ENCODE data around the gene GSAP.

Gene GSAP

DNA sequence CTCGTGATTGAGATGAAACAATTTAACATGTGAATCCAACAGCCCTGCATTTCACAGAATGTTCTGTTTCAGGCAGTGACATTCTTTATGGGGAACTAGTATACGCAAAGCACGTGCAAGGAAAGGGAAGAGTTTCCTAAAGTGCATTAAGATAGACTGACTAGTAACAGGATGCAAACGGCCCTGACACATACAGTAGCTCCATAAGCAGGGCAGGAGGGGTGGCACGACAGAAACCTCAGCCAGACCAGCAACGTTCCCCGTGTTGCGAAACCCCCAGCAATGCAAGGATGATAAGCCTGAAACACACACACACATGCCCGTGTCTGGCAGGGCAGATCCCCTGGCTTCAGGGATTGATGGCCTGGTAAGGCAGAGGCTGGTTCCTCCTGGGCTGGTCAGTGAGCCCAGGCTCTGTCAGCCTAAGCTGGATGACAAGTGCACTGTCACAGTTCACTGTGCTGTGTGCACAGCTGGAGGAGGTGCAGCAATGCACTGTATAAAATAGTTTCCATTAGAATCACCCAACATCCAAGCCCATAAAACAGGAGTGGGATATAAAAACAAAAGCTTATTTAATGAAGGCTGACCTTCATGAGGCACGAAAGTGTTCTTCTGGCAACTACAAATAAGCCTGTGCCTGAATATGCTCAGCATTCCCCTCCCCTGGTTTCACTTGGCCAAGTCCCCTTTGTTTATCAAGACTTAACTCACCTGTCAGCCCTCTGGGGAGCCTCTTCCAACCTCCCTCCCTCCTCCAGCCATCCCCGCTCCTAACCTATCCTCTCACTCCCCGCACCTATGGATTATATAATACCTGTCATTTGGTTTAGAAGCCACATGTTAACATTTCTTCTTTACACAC is 88.8 kb downstream of the GSAP start:
- DNase-seq (ENCODE audit: low read depth), result no peak

DNA sequence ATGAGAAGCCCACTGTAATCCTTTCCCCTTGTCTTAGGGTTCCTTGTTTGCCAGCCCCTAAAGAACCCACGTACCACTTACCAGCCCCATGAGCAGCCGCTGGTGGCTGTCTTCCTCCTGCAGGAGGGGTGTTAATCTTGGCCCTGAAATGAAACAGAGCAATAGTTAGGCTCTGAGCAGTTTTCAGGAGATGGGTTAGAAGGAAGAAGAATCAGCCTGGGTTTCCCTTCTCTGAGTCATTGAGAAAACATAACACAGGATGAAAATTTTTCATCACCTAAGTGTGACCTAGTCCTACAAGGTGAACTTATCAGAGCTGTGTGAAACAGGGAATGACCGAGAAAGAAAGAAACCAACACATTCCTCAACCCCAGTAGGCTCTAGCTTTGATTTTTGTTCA is 90.0 kb downstream of the GSAP start:
- DNase-seq (ENCODE audit: low read depth), result no peak

DNA sequence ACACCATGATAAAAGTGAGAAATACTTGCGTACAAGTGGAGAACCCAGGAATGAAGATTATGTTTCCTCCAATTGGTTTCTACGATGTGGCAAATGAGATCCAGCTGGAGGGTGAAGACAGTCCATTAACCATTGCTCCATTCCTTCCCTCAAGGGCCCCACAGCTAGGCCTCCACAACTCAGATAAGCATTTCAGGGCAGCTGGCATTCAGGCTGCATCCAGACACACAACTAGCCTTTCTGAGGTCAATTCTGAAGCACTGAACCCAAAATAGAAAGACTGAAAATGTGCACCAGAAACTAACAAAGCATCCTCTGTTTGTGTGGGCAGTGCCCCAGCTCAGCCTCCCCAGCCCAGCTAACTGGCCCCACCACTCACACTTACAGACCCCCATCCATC is 94.8 kb downstream of the GSAP start:
- no peak for DNase-seq (ENCODE audit: low read depth)

DNA sequence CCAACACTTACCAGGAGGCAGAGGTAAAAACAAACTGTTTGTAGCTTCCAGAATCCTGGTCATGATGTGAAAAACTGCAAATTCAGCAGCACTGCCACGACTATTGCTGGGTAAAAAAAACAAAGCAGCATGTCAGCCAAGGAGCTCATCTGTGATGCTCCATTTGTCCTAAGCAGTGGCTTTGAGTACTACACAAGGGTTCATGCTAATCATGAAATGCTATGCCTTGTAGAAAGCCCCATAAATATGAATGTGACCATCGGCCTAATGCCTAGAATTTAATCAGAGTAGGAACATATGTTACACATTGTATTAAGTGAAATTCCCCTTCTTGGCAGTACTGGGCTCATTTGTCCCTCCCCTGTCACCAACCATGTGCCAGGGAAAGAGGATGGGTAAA is 95.4 kb downstream of the GSAP start:
- DNase-seq (ENCODE audit: low read depth), result no peak

DNA sequence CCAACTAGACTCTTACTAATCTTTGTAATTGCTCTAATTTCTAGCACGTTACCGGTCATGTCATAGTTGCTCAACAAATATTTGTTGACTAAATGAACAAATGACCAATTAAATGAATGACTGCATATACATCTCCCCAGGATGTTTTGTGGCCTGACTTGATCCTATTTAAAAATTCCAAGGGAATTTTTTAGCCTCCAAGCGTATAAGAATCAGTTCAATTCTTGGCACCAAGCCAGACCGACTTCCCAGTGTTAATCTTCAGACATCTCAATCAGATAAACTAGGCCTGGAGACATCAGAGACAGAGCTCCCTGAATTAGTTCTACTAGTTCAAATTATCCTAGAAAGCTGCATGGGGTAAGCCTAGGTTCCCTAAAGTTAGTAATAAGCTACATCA is 96.0 kb downstream of the GSAP start:
- no peak for DNase-seq (ENCODE audit: low read depth)

DNA sequence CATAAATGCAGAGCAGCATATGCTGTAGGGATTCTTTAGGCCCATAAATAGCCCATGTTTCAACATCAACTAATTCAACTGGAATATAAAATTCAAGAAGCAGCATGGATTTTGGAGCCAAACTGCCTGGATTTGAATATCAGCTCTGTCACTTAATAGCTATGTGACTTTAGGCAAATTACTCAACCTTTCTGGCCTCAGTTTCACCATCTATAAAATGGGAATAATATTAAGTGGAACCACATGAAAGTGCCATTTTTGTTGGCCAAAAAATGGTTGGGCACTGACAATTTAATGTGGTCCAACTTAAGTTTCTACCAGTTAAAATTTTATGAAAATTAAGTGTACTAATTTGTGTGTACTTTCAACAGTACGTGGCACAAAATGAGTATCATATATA is 98.1 kb downstream of the GSAP start:
- no peak for DNase-seq (ENCODE audit: low read depth)

DNA sequence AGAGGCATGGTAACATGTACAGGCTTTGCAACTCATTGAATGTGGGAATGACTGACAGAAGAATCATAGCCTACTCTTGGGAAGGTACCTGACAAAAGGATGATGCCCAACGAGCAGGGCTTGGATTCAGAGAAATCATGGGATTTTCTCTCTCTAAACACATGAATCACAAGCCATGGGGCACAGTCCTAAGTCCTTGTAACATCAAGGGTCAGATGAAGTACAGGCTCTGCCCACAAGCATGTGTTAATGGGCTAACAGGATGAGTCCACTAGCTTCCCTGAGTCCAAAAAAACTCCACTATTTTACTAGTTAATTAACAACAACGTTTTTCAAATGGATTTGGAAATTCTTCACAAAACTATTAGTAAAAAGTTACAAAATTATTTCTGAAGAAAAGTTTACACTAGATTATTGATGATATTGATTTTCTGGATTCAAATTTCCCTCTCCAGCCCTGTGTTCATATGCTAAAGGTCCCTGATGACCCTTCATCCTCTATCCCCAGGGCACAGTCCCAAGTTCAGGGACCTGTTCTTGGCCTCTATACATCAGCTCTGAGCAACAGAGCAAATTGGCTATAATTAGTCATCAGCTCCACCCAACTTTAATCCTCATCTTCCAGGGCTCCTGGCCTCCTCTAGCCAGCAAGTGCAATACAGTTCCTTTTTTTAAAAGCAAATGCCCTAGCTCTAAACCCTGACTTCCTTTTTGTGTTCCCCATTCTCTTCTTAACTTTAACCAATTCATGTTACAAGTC is 99.8 kb downstream of the GSAP start:
- DNase-seq (ENCODE audit: low read depth), result no peak

DNA sequence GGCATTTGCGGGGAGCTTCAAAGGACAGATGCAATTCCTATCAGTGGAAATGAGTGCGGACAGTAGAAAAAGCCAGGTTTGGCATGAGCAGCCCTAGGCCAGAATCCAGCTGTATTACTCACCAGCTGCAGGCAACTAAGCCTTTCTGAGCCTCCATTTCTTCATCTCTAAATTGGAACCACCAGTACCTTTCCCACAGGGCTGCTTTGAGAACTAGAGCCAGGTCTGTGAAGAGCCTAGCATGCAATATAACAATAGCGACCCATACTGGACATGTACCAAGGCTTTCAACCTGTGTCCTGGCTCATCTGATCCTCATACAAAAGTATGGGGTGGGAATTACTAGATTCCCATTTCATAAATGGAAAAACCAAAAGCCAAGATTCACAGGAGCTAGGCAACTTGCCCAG is 101.0 kb downstream of the GSAP start:
- DNase-seq (ENCODE audit: low read depth), result no peak

DNA sequence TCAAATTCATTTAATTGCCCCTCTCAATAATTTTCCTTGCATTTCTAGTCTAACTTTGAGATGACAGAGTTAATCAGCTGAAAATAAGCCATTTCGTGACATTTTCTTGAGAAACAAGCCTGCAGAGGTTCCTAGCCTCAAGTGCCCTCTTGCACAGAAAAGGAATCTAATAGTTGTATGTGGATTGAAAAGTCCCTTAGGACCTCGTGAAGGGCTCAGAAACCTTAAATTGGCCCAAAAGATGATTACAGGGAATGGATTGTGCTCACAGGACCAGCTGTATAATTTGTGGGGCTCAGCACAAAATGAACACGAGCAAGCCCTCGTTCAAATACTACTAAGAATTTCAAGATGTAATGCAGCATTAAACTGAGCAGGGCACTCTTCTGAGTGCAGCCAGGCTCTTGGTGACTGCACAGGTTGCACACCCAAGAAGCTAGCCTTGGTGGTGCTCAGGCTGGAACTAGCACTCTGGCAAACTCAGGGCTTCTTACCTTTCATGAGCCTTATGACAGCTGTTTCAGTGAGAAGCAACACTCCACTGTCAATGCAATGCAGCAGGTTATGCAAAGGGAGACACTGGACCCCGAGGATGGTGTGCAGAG is 102.2 kb downstream of the GSAP start:
- no peak for DNase-seq (ENCODE audit: low read depth)

DNA sequence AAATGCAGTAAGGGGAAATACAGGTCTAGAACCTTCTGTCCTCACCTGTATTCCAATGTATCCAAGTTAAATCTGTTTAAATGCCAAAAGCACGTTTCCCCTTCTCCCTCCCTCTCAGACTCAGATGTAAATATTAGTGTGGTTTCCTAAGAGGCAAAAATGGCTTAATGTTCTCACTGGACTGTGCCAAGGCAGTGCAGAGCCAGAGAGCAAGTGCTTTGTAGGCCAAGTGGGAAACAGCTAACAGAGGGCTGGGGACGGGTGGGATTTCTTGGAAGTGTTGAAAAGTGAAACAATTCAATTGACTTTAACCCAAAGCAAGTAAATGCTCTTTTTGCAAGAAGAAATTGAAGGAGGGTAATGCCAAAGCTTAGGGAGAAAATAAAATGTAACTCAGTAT is 103.1 kb downstream of the GSAP start:
- DNase-seq (ENCODE audit: low read depth), result no peak

DNA sequence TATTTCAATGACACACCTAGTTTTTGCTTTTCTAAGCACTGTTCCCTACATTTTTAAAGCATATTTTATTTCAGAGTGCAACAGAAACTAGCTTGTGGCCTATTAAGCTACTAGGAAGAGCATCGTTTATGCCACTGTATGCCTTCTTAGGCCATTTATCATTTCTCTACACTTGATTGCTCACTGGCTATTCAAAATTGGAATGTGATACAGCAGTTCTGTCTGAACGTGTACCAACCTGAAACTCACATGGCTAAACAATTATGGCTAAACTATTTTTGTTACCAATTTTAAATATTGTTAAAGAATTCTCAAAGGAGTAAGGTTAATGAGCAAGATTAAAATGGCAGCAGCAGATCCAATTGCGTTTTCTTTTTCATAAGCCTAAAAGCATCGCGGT is 105.2 kb downstream of the GSAP start:
- DNase-seq (ENCODE audit: low read depth), result no peak

DNA sequence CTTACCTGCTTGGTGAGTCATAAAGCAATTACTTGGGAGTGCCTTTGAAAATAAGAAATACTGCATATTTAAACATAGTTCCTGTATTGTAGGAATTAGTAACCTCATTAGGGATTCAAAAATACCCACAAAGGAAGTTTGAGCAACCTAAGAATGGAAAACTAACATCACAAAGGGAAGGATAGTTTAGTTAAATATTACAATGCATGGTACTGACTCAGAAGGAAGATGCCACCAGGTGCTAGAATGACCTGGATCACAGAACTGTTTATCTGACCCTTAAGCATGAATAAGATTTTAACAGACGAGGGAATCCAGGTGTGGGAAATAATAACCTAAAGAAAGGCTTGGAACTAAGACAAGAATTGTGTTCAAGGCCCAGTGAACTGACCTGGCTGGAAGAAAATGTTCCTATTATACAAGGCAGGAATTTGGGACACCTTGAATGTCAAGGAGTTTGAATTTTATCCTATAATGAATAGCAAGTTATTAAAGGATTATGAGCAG is 106.4 kb downstream of the GSAP start:
- no peak for DNase-seq (ENCODE audit: low read depth)

DNA sequence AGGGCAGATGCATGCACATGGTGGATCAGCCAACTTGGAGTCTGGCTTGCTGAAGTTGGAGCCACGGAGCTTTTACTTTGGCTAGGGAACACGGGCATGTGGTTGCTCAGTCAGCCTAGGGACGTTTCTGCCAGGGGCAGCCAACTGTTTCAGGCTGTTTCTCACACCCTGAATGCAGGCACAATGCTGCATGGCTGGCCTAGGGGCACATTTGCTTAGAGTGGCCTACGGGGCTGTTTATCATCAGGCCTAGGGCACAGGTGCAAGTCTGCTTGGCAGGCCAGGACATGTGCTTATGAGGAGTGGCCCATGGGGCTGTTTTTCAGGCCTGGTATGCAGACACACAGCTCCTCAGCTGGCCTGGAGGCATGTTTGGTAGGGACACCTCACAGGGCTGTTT is 107.4 kb downstream of the GSAP start:
- DNase-seq (ENCODE audit: low read depth), result no peak

DNA sequence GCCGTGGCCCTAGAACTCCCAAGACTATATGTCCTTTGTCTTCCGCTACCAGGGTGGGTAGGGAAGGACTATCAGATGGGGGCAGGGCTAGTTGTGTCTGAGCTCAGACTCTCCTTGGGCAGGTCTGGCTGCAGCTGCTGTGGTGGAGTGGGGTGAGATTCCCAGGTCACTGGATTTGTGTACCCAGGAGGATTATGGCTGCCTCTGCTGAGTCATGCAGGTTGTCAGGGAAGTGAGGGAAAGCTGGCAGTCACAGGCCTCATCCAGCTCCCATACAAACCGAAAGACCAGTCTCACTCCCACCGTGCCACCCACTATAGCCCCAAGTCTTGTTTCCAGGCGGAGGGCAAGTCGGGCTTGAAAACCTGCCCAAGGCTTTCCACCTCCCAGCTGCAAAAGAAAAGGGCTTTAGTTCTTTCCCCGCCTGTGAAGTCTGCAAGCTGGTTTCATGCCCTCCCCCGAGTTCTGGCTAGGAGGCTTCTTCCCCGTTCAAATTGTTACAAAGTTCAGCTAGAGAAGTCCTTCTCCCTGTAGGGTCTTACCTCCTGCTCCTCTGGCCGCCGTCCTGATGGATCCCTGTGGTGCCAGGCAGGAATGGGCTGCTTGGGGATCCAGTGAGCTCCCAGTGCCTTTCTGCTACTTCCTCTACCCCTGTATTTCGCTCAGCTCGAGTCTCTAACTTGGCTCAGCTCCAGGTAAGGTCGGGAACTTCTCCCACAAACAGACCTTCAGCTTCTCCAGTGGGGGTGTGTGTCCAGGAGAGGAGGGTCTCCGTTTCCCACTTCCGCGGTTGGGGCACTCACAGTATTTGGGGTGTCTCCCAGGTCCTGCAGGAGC is 109.7 kb downstream of the GSAP start:
- DNase-seq (ENCODE audit: low read depth), result no peak

DNA sequence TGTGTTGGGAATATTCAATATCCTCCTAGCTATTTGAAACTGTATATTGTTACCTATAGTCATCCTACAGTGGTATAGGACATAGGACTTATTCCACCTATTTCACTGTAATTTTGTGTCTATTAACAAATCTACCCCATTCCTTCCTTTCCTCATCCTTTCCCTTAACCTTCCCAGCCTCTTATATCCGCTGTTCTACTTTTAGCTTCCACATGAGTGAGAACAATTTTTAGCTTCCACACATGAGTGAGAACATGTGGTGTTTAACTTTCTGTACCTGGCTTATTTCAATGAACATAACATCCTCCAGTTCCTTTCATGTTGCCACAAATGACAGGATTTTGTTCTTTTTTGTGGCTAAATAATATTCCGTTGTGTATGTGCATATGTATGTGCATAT is 120.6 kb downstream of the GSAP start:
- DNase-seq (ENCODE audit: low read depth), result no peak

DNA sequence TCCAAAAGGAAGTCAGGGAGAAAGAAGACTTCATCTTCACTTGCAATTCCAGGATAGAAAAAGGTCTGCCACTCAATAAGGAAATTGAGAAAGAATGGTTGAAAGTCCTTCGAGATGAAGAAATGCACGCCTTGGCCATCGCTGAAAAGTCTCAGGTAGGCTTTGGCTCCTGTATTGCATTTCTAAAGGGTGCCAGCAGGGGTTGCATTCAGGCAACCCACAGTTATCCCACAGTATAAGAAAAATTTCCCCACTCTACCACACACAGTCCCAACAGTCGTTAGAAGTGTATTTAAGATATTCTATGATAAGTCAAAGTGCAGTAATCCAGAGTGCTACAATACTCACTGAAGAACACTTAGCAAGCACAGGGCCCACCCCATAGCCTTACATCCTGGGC is 123.1 kb downstream of the GSAP start:
- no peak for DNase-seq (ENCODE audit: low read depth)

DNA sequence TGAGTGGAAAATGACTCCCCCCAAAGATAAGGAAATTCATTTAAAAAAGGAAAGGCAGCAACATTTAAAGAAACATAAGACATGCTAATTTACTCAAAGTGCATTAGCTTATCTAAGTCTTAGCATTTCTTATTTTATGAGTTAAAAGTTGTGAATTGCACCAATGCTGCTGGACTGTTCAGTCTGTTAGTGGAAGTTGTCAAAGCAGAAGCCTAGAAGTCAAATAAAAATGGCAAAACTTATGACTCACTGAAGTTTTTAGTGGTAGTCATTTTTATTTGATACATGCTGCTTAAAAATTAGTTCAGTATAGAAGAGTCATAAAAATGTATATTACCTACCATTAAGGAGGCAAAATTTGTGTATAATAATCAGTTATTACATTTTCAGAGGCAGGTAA is 125.7 kb downstream of the GSAP start:
- no peak for DNase-seq (ENCODE audit: low read depth)

DNA sequence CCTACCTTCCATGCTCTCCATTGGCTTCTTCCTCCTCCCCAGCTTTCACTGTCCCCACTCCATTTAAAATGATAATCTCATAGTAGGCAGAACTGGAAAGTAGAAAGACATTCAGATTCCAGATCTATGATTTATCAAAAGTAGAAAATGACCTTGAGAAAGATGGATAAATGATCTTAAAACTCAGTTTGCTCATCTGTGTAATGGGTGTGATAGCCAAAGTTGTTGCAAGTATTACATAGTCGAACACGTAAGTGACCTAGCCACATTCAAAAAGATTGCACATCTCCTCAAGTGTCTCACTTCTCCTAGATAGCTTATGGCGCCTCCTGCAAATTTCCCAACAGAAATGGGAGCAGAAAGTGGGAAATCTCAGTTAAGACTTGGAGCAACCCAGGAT is 126.8 kb downstream of the GSAP start:
- DNase-seq (ENCODE audit: low read depth), result no peak

DNA sequence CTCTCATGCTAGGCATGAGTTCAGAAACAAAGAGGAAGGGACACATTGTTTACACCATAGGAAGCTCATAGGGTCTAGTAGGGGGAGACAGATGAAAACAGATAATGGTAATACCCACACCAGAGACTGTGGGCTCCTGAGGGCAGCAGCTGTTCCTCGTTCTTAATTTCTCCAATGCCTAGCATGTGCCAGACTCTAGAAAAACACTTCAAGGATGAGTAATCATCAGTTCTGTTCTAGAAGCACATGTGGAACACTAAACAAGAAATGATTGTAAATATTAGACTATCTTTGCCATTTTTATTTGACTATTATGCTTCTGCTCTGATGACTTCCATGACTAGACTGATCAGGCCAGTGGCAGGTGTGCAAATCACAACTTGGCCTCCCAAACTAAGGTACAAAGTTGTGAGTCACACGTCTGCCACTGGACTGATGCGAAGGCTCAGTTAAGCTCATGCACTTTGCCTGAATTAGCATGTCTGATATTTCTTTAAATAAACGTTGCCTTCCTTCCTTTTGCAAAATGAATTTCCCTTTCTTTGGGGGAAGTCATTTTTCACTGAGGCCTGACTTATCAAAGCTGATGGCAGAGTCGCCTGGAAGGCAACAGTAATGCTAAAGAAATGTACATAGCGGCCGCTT is 127.4 kb downstream of the GSAP start:
- no peak for DNase-seq (ENCODE audit: low read depth)

DNA sequence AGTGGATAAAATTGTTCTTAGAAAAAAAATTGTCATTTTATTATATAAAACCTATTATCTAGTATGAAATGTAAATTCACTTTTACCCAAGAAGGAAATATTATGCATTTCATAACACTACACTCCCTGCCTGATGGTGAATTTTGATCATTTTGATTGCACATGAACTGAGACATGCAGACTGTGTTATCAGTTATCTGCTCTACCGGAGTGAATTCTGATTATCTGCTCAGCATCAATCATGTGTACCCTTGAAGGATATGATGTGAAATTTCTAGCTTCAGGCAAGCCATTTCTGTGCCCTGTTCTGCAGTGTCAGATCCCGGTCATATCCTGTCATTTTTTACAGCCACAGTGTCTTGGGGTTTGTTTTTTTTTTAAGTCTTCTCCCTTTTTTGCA is 131.5 kb downstream of the GSAP start:
- DNase-seq (ENCODE audit: low read depth), result no peak

DNA sequence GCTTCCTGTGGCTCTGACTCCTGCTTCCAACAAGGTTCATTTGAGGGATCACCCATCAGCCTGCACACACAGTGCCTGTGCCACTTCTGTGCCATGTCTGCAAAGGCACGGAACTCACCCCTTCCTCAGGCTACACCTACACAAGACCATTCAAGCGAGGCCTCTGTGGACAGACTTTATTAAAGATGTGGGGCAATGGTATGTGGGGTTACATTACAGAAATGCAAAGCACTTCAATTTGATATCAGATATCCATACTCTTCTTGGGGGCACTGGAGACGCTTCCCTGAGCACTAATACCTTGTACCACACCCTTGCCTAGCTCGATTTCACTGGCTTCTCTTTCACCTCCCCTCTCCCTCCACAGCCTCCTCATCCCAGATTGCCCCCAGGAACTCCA is 132.1 kb downstream of the GSAP start:
- no peak for DNase-seq (ENCODE audit: low read depth)

DNA sequence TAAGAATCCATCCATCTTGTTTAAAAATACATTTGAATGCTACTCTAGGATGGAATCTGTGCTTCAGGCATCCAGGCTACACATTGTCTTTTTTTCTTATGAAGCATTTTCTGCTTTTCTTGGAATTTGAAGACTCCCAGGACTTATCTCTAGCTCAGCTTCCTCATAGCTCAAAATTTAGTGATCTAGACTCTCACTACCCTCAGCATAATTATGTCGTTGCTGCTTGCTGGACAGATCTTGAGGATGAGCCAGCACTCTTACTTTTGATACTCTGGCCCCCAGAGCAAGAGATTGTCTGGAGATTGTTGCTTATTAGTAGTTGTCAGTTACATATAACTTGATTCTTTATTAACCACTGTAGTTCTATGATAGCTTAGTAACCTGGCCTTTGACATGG is 133.3 kb downstream of the GSAP start:
- DNase-seq (ENCODE audit: low read depth), result no peak

All from activated T-cell treated with anti-CD3 and anti-CD28 coated beads for 48 hours (primary cell).